Activated CD8-positive, alpha-beta memory T cell treated with anti-CD3 and anti-CD28 coated beads, Interleukin-2, amount 50 U/mL, for 48 hours (primary cell): Measurements from ENCODE around the gene GPC6.
"Not testable (repeated sequence)": the region's sequence is repeated elsewhere in the genome, so short reads cannot be mapped to it uniquely, and the experiment has no call there.

Experiments
- DNase-seq: peaks from one replicate; pipeline ENCODE4 v3.0.0-alpha.2; 2020

The GPC6 gene

DNA sequence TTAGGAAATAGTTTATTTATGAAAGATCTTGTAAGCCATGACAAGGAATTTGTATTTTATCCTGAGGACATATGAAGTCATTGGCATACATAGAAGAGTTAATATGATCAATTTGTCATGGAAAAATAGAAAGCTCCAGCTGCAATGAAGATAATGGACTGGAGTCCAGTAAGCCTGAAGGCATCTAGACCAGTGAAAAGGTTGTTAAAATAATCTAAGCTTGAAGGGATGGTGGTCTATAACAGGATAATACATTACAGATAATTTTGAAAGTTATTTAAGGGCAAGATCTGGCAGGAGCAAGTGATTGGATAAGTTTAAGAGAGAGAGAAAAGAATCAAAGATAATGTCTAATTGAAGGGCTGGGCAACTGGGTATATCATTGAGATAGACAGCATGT lies 224.2 kb downstream of the GPC6 start:
- no peak for DNase-seq

DNA sequence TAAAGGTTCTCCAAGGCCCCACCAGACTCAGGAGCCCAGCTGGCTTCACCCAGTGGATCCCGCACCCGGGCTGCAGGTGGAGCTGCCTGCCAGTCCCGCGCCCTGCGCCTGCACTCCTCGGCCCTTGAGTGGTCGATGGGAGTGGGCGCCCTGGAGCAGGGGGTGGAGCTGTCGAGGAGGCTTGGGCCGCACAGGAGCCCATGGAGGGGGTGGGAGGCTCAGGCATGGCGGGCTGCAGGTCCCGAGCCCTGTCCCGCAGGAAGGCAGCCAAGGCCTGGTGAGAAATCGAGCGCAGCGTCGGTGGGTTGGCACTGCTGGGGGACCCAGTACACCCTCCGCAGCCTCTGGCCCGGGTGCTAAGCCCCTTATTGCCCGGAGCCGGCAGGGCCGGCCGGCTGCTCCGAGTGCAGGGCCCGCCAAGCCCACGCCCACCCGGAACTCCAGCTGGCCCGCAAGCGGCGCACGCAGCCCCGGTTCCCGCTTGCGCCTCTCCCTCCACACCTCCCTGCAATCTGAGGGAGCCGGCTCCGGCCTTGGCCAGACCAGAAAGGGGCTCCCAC lies 228.1 kb downstream of the GPC6 start:
- not testable (repeated sequence) for DNase-seq

DNA sequence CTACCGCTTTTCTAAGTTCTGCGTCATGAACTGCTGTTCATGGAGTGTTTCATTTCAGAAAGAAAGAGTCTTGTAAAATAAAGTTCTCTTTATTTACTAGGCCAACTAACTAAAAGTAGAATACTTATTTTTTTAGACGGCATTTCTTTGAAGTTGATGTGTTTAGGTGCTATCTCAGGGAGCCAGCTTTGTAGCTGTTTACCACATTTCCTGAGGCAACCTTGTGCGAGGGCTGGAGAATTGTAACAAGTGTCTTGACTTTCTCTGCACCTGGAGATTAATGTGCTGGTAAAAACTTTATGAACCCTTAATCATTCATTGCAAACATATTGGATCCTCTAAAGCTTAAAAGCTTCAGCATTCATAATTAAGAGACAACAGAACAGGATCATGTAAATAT lies 229.3 kb downstream of the GPC6 start:
- DNase-seq: no peak

- no peak for DNase-seq
Observed at GRCh38 chr13:93460005-93460404, 233.4 kb downstream of the GPC6 start.

- DNase-seq: no peak
Observed at GRCh38 chr13:93462151-93462550, 235.5 kb downstream of the GPC6 start.

DNA sequence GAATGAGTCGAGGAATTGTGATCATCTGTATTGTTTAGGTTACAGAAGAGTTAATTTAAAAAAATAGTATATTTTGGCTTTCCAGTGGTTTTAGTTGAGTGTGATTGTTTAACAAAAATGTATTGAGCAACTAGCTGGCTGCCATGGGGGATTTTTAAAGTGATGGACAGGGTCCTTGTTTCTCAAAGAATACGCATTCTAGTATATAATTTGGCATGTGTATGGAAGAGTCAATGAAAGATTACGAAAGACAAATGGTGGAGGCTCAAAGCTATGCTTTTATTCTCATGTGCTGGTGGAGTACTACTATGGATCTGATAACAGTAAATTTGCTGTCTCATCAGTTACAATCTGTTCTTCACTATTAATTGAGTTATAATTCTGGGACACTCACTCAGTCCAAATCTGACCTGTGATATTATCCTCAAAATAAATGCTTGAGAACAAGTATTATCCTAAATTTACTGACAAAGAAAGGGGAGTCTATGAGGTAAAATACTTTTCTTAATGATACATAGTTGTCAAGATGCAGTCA lies 240.0 kb downstream of the GPC6 start:
- no peak for DNase-seq

GRCh38 chr13:93467175-93467574 lies 240.6 kb downstream of the GPC6 start:
- no peak for DNase-seq

DNA sequence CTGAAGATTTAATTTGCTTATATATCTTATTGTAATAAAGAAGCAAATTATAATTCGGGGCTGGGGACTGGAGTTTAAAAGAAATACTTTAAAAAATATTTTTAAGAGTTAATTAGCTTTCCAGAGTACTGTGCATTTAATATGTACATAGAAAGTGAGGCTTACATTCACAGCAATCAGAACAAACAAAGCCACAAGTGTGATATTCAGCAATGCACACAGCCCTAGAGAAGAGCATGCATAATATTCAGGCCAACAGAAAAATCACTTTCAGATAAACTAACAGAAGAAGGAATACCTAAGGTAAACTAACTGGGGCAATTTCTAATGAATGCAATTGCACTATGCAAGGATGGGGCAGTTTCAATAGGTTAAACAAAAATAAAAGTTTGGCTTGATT lies 241.8 kb downstream of the GPC6 start:
- no peak for DNase-seq

DNA sequence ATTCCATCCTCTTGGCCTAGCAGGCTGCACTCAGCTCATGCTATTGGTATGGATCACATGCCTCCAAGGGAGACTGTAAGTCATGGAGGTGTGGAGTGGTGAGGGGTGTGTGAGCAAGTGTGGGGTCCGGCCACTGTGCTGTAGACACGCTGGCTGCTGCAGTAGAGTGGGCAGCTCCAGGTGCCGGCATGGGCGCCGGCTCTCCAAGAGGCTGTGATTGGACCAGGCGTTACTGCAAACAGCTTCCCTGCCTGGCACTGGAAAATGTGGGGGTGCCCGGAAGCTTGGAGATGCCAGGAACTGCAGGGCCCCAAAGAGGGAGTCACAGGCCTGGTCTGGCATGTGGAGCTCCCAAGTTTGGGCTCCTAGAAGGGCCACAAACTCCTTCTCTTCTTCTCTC lies 245.7 kb downstream of the GPC6 start:
- no peak for DNase-seq

DNA sequence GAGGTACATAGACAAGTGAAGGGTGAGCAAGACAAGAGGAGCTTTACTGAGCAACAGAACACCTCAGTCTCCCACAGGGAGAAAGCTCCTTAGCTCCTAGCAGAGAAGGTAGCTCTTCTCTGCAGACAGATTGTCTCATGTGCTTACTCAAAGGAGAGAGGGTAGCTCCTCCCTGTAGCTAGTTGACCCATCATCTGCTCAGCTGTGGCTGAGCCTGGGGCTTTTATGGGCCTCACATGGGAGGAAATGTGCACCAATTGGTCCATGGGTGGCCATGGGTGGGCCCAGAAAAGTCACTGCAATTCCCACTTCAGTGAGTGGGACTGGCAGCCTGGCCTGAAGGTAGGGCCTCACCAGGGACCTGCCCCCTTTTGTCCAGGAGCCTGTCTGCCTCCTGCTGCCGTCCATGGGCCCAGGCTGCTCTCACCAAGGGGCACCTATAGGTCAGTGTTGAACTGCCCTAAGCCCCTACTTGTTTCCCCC lies 246.2 kb downstream of the GPC6 start:
- no peak for DNase-seq

GRCh38 chr13:93473441-93474270 lies 247.0 kb downstream of the GPC6 start:
- DNase-seq: no peak

DNA sequence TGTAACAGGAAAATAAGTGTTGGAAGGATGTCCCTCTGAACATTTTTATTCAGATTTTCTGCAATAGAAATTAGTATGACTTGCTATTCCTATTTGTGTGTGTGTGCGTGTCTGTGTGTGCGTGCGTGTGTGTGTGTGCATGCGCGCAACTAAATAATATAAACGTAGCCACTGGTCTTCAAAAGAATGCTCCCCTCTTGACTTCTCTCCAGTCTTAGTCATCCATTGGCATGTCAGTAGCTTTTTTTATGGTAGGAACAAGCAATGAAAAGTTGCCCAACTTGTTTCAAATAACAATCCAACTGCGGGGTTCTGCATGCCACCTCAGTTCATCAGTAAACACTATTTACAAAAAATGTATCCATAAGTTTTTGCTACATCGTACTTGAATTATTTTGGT lies 249.6 kb downstream of the GPC6 start:
- DNase-seq: no peak

- DNase-seq: no peak
Observed at GRCh38 chr13:93477238-93477637, 250.6 kb downstream of the GPC6 start.

DNA sequence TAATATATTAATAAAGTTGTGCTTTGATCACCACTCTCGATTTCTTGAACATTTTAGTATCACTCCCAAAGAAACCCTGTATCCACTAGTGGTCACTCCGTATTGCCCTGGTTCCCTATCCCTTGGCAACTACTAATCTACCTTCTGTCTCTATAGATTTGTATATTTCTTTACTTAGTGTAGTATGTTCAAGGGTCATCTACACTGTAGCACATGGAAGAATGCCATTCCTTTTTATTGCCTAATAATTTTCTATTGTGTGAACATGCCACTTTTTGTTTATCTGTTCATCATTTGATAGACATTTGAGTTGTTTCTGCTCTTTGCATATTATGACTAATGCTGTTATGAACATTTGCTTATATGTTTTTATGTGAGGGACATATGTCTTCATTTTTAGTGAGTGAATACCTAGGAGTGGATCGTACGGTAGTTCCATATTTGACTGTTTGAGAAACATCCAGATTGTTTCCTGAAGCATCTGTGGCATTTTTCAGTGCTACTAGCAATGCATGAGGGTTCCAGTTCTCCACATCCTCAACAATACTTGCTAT lies 254.0 kb downstream of the GPC6 start:
- no peak for DNase-seq

DNA sequence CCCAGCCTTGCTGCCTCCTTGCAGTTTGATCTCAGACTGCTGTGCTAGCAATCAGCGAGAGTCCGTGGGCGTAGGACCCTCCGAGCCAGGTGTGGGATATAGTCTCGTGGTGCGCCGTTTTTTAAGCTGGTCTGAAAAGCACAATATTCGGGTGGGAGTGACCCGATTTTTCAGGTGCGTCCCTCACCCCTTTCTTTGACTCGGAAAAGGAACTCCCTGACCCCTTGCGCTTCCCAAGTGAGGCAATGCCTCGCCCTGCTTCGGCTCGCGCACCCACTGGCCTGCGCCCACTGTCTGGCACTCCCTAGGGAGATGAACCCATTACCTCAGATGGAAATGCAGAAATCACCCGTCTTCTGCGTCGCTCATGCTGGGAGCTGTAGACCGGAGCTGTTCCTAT lies 269.5 kb downstream of the GPC6 start:
- DNase-seq: not testable (repeated sequence)

DNA sequence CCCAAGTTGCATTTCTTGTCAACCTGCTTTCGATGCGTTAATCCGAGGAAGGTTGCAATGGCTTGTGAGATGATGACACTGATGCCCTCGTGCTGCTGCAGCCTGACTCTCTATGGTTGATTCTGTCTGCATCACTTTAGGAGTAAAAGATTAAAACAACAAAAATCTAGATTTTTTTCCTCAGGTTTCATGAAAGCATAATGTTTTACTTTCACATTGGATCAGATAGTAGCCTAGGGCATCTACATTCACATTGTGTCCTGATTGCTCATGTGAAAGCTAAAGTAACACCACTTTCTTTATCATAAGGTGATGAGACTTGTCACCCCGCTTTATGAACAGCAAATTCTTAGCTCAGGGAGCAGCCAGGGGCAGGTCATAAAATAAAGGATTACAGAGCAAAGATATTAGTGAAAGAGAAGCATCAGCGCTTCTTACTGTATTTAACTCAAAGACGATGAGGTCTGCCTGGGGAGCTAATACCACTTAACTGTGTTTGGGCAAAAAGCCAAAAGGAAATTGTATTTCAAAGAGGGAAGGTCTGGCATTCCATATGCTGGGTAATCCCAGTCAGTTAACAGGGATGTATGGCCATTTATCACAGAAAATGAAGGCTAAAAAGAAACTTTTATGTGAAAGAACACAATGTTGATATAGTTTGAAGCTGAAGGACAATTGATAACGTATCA lies 270.5 kb downstream of the GPC6 start:
- no peak for DNase-seq

- no peak for DNase-seq
Observed at GRCh38 chr13:93499991-93500390, 273.4 kb downstream of the GPC6 start.

DNA sequence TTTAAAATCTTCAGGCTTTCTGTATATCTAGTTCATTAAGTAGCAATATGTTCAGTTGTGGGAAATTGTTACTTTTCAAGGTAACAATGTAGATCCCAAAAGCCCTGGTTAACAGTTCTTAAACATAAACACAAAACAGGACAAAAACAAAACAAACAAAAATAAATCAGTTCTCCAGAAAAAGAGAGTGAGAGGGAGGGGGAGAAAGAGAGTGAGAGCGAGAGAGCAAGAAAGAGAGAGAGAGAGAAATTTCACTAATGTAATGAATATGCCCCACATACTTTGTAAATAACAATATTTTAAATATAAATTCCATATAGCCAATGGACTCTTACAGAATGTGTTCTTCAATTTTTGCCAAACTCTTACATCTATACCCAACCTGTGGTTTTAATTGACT lies 275.5 kb downstream of the GPC6 start:
- no peak for DNase-seq

DNA sequence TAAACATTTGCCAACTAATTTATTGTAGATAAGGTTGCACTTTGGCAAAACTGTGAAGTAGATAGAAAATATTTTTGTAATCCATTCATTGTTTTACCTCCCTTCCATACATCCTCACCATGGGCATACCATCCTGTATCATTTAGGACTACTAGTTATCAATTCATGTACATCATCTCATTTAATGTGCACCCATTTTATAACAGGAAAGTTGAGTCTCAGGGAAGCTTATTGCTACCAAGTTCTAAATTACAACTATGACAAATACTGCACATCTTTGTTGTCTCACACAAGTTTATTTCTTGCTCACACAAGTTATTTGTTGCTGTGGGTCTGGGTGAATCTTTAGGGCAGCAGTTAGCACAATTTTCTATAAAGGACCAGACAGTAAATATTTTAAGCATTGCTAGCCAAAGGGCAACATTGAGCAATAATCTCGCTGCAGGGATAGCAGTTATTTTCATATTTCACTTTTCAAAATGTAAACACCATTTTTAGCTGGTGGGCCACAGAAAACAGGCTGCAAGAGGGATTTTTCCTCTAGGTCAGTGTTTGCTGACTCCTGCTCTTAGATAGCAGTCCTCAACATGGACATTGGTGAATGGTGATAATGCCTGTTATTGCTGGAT lies 276.5 kb downstream of the GPC6 start:
- DNase-seq: no peak

- DNase-seq: no peak
Observed at GRCh38 chr13:93505104-93505952, 278.7 kb downstream of the GPC6 start.

- DNase-seq: no peak
Observed at GRCh38 chr13:93511011-93511410, 284.4 kb downstream of the GPC6 start.

DNA sequence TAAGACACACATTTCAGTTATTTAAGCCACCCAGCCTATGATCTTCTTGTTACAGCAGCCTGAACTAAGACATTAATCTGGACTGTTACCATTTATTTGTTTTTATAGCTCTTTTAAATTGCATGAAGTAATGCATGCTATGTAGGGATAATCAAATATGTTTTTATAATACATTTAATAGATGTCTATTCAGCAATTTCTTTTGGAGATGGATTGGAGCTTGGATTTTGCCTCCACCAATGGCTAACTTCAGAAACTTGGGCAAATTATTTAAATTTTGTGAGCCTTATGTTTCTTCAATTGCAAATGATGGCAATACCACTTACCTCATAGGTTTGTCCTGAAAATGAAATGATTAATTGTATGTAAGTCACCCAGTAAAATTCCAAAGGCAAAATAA lies 288.7 kb downstream of the GPC6 start:
- no peak for DNase-seq
